NCI-H2107 treated with DMSO at 0.1 percent for 48 hours (cell line): ENCODE data around the gene GCSH.

Experiments
- DNase-seq: peaks from one replicate; lab custom pipeline; 2025; ENCODE audit not compliant: unreplicated experiment; lab: John Stamatoyannopoulos, UW

The GCSH gene

DNA sequence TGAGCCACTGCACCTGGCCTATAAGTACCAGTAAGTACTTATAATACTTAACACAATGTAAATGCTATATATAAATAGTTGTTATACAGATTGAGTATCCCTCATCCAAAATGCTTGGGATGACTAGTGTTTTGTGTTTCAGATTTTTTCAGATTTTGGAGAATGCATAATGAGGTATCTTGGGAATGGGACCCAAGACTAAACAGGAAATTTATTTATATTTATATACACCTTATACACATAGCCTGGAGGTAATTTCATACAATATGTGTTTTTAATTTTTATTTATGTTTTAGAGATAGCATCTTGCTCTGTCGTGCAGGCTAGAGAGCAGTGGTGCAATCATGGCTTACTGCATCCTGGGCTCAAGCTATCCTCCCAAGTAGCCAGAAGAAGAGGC is 9.8 kb upstream of the GCSH start:
- DNase-seq, result no peak

DNA sequence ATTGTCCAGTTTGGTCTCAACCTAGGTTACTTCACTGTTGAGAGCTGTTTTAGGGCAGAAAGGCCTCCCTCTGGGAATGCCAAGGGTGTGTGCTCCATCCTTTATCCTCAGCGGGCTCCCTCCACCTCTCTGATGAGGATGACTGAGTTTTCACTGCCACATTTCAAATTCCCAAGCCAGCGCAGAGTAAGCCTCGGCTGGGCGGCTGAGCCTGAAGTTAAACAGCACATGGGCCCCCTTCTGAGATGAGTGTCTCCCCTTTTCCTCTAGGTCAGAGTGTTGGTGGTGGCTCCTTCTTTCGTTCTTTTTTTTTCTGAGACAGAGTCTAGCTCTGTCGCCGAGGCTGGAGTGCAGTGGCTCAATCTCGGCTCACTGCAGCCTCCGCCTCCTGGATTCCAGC is 5.5 kb upstream of the GCSH start:
- no peak for DNase-seq

DNA sequence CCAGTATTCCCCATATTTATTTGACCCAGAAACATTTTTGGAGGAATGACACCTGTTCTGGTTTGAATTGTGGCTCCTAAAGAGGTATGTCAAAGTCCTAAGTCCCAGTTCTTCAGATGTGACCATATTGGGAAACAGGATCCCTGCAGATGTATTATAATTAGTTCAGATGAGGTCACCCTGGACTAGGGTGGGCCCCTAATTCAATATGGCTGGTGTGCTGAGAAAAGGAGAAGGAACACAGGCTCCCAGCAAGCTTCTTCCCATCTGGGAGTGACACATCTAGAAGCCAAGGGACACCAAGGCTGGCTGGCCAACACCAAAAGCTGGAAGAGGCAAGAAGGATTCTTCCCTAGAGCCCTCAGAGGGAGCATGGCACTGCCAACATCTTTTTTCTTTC is 3.8 kb upstream of the GCSH start:
- DNase-seq, result no peak

DNA sequence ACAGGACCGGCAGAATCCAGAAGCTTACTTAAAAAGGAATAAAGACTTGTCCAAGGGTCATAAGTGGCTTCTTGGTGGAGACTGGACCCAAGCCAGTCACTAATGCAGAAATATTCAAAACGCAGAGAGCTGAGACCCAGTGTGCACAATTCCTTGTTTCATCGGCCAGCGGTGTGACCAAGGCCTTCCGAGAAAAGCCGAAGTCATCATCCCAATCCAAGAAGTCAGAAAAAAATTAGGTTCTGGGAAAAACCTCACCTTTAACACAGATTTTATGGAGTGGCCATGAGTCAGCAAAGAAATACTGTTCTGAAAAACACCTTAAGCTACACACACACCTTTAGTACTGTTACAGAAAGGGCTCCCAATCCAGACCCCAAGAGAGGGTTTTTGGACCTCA is 1.0 kb upstream of the GCSH start:
- DNase-seq, result no peak

DNA sequence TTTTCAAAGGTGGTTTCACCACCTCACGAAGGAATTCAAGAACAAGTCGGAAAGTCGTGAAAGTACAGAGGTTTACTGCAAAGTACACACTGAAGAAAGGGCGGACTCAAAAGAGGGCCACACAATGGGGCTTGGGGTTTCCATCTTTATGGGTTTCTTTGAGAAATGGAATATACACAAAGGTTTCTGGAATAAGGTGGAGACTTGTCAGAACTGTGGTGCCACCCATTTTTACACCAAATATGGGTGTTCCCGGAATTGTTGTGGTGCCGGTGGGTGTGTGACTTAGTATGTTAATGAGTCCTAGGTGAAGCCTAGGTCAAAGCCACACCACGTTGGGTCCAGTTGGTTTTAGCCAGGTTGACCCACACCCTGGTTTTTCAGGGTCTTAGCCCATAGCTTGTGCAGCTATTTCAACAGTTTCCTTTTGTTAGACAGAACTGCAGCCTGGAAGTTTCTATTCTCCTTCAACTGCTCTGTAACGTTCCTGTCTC is 567 bp upstream of the GCSH start:
- DNase-seq, result no peak

DNA sequence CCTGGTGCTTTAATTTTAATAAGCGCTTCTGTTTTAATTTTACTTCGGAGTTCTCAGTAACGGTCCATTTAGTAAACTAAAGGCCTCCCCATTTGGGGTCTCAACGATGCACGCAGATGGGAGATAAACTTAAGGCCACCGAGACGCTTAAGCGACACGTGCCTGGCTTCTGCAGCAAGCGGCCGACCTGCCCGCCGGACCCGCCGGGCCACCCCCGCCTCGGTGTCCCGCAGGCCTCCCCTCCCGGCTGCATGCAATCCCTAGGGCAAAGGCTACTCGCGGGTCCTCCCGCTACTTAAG is 592 bp downstream of the GCSH start:
- no peak for DNase-seq

DNA sequence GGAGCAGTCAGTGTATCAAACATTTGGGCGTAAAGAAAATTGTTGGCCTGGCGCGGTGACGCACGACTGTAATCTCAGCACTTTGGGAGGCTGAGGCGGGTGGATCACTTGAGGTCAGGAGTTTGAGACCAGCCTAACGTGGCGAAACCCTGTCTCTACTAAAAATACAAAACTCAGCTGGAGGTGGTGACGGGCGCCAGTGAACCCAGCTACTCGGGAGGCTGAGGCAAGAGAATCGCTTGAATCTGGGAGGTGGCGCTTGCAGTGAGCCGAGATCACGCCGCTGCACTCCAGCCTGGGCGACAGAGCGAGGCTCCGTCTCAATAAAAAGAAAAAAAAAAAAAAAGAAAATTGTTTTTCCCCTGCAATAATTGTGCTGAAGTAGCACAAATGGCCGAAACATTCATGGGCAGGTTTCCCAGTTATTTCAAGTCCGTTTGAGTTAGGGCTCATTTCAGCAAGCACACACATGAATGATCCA is 1.4 kb downstream of the GCSH start:
- no peak for DNase-seq

DNA sequence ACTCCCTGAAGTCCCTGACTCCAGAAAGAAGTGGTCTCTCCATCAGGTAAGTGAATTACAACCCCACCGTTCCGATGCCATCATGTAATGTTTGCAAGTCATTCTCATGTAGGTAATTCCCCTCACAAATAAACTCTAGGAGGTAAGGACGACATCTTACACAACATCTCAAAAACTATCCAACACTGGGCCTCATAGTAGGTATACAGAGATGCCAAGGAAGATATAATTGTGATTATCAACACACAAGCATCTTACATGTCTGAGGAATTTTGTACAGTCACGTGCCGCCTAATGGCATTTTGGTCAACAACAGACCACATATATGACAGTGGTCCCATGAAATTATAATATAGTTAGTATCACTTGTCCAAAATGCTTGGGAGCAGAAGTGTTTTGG is 7.4 kb downstream of the GCSH start:
- DNase-seq, result no peak

DNA sequence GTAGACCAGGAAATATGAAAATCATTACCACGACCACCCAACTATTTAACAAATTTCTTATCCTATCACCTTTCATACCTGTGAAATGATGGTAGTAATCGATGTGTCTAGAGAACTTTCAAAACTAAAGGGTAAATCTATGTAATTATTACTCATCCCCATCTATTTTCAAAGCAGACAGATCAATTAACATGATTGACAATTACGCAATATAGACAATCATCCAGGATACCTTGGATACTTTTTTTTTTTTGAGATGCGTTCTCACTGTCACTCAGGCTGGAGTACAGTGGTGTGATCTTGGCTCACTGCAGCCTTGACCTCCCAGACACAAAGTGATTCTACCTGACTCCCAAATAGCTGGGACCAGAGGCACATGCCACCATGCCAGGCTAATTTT is 15.2 kb downstream of the GCSH start:
- no peak for DNase-seq

DNA sequence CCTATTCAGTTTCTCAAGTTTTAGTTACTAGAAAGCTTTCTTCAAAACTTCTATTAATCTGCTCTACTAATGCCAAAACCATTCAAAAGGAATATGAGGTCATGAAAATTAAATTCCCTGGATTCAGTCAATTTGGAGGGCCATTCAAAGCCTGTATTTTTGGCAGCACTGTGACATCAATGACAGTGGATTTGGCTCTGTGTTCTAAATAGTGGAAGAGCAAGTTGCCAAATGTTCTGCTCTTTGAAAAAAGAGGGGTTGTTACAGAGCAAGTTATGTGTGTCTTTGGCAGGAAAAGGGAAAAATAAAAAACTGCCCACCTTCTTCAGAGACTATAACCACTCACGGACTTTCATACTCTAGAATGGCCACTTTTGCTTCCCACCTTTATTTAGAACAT is 16.0 kb downstream of the GCSH start:
- DNase-seq, result no peak

DNA sequence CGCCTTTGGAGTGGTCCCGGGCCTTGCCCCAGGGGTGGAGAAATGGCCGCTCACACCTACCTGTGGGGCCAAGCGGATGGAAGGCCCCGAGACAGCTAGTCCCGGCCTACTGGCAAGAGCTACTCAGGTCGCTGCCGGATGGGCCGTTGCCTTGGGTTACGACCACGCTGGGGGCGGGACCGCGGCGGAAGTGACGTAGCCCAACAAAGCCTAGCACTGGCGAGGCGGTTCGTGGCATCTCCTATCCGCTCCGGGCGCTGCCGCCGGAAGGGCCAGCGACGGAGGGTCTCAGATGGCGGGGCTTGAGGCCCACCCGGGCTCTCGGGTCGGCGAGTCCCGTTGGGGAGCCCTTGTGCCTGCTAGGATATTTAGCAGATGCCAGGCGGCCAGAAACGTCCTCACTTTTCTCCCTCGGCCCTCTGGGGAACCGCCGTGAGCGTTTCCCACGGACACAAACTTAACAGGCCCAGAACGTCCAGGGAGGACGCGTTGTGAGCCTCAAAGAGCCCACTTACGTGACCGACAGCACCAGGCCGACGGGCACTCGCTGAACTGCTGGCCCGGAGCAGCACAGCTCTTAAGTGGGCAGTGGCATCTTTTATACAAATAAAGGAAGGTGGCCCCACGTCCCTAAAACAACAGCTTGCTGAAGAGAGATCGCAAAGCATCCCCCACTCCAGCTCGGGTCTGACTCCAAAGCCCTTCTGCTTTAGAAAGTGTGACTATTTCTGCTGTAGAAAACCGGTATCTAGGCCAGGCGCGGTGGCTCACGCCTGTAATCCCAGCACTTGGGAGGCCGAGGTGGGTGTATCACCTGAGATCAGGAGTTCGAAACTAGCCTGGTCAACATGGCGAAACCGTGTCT is 18.9 kb downstream of the GCSH start, which contains the start of gene C16orf46:
TSS of gene C16orf46 (minus strand) at position 163 of the 865 bp plus-strand sequence. CDS start 13,283 bp downstream, outside the sequence.
- DNase-seq, result peak; percentile 81

DNA sequence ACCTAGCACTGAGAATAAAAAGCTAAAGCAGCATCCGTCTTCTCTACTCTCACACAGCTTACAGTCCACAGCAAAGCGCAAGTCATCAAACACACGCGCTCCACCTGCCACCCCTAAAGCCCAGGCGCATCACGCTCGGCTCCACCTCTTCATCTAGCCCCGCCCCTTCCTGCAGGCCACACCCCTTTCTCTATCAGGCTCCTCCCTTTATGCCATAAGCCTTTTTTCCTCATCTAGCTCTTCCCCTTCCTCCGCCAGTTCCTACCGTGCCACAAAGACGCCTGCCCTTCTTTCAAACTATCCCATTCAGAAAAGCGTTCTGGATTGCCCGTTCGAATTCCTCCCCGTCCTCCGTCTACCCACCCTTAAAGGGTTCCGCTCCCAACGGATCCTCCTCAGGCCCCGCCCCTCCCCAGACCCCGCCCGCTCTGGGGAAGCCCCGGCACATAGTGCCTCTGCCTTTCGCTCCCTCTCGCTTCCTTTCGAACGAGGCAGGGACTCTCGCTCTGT is 19.6 kb downstream of the GCSH start:
- peak; percentile 91 for DNase-seq

DNA sequence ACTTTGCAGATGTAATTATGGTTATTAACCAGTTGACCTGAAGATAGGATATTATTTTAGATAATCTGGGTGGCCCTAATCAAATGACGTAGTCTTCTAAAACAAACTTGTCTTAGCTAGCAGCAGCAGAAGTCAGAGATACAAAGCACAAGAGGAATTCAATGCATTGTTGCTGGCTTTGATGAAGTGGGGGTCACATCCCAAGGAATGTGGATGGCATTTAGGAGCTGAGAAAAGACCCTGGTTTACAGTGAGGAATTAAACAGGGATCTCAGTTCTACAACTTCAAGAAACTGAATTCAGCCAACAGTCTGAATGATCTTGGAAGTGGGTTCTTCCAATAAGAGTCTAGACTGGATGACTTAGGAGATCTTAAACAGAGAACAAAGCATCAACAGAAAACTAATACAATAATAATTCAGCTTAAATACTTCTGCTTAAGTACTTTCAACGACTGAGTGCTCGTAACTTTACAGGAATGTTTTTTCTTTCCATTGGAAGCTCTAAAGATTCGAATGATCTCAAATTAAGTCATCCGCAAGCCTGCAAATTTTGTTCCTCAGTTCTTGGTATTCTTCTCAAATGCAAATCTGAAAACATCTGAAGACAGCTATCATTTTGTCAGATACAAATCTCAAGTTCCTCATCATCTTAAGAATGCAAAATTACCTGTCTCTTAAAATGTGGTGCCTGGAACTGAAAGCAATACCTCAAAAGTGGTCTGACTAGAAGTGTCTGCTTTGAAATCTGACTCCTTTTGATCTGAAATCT is 22.4 kb downstream of the GCSH start:
- DNase-seq, result no peak

DNA sequence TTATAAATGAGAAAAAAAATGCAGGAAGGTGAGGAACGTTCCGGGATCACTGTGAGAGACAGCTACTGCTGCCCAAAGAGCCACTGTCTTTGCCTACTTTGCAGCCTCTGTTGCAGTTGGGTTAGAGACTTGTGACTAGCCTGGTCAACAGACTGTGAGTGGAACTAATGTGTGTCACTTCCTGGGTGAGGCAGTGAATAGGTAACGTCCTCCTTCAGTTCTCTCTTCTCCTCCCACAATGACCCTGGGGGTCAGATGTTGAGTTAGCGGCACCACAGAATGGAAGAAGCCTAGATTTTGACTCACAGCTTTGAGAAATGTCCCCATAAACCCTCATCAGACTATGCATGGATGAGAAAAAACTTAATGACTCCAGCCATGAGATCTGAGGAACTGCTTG is 24.4 kb downstream of the GCSH start:
- DNase-seq, result no peak

DNA sequence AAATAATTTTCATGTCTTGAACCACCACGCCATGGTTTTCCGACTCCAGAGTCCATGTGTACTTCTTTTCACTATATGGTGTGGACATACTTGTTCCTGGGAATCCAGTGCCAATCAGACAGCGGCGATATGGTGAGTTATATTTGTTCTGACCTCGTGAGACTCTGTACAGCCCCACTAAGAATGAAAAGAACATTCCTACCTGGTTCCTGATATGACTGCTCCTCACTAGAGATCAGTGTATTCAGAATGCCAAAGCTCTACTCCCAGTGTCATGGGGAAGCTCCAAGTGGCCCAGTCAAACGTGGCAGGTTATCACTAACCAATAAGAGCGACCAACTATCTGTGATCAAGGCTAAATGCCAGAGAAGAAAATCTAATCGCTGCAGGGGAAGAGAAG is 25.2 kb downstream of the GCSH start:
- no peak for DNase-seq

DNA sequence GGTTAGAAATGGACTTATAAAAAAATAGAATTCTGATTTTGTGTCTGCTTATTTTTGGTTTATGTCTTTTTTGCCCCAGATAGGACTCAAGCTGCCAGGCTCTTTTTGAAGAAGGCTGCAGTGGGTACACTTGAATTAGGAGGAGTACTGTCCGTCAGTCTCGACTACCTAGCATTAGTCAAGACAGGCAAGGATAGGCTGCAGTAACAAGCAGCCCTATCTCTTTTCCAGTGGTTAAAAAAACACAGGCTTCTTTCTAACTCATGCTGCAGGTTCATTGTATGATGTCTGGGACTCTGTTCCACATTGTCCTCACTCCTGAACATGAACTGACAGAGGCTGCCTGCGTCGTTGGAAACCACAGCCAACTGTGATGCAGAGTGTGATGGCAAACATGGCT is 27.1 kb downstream of the GCSH start:
- no peak for DNase-seq

DNA sequence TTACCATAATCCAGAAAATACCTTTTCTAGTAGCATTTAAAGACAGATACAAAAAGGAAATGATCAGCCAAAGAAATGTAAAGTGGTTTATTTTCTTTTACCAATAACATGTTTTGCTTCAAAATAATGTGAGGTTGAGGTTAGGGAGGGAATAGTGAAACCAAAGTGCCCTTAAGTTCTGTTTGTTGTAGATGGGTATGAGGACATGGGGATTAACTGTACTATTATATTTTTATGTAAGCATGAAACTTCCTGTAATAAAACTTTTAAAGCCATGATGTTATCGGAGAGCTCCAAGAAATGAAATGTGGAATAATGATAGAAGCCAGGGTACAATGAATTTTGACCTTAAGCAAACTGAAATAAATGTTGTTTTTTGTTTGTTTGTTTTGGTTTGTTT is 29.0 kb downstream of the GCSH start:
- DNase-seq, result no peak

DNA sequence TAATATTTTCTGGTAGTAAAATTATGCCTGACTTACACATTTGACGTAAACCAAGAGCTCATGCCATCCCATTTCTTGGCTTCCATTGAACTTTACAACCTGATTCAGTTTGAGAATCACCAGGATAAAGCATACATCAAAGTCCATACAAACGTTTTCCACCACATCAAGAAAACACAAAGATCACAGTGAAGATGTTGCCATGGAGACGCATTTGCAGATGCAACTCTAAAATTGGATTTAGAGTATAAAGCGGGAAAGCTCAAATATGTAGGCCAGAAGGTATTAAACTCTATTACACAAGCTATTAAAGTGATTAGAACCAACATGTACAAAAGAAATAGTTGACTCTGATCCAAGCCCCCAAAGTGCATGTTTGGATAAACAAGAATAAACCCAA is 29.5 kb downstream of the GCSH start:
- no peak for DNase-seq

DNA sequence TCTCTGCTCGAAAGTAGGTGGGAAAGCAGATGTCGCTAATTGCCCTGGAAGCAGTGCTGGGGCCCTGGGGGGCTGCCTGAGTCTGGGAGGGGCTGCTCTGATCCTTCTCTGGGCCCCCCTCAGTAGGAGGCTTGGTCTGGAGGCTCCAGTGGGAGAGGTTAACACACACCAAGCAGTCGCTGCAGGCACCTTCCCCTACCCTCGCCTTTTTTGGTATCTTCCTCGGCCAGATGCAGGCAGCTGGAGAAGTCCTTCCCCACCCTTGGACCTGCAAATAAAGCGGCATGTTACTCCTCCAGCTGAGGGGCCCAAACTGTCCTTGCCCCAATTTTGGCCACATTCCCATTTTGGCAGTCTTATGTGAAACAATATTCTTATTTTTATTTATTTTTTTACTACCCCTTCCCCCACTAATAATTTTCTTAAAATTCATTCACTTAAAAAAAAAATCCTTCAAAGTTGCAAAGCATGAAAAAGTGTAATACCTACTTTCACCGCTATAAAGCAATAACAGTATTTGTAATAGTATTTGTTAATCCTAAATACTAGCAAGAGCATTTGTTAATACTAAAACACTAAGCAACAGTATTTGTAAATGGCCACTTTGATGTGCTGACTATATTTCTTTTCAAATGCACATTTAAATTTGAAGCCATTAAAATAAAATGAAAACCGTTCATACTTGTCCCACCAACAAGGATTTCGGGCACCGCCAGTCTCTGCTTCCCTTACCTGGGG is 34.2 kb downstream of the GCSH start:
- no peak for DNase-seq

DNA sequence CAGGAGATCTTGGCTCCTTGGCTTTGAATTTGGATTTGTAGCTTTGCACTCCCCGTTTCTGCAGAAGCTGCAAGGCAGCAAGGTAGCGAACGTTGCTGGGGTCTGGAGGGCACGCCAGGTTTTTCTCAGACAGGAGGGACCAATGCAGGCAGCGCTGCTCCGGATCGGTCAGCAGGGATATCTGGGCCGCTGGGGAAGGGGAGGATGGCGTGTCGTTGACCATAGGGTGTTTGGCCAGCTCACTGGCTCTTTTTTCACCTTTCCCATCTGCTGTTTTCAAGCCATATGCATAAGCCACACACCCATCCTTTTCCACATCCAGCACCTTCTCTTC is 34.9 kb downstream of the GCSH start:
- DNase-seq, result no peak

DNA sequence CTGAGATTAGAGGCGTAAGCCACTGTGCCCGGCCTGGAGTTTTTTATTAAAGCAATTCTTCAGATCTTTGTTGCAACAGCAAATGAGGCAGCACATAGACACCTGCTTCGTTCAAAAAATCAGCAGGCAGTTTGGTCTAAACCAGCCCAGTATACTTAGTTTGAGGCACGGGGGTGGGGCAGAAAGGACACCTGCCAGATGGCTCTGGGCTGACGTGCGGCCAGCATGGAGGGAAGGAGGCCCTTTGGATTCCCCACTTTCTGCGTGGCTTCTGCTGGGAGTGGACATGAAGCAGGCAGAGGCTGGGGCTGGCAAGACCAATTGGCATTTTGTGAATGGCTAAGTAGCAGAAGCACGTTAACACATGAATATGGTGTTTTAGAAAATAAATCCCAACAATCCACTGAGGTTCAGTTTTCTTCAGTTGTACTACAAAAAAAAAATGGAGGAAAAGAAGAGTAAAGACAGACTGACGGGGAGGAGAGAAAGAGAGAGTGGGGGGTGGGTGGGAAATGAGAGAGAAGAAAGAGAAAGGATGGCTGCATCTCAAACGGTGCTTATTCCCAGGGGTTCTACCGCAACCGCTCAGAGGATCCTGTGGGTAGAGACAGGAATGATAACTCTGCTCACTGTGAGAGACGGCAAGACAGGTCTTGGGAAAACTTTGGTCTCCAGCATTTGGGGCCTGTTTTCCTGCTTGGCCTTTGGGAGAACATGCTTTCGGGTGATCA is 35.5 kb downstream of the GCSH start:
- no peak for DNase-seq
